NCI-H2196 (cell line): ENCODE data around the gene DOK4.

ENCODE experiments used
- DNase-seq: peaks from one replicate; lab custom pipeline; 2025; ENCODE audit not compliant: unreplicated experiment; lab: John Stamatoyannopoulos, UW

Gene DOK4

GRCh38 chr16:57485916-57486857 lies at the start of gene DOK4:
Gene DOK4, minus strand, starts transcription at chr16:57486493. Its CDS starts 6,986 bp downstream, at chr16:57479507.
- peak; percentile 50 for DNase-seq

DNA sequence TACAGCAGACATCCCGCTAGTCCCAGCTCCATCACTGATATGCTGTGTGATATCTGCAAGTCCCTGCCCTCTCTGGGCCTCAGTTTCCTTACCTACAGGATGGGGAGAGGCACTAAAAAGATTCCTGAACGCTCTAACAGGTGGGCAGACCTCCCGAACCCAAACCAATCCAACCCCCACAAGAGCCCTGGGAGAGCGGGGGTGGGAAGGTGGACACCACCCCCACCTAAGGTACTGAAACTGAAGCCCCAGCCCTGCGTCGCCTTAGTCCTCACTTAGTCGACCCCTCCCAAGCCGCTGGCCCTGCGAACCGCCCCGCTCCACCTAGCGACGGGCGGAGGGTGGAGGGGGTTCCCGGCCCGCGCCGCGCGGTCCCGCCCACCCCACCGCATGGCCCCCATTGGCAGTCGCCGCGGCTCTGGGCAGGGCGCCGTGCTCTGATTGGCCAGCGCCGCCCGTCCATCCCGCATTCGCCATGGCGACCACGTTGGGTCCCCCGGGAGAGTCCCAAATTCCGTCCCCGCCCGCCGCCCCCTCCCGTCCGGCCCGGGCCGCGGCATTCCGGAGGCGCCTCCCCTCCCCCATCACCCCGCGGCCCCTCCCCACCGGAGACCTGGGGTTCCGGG lies 49.5 kb upstream of the DOK4 start:
- peak; percentile 58 for DNase-seq

DNA sequence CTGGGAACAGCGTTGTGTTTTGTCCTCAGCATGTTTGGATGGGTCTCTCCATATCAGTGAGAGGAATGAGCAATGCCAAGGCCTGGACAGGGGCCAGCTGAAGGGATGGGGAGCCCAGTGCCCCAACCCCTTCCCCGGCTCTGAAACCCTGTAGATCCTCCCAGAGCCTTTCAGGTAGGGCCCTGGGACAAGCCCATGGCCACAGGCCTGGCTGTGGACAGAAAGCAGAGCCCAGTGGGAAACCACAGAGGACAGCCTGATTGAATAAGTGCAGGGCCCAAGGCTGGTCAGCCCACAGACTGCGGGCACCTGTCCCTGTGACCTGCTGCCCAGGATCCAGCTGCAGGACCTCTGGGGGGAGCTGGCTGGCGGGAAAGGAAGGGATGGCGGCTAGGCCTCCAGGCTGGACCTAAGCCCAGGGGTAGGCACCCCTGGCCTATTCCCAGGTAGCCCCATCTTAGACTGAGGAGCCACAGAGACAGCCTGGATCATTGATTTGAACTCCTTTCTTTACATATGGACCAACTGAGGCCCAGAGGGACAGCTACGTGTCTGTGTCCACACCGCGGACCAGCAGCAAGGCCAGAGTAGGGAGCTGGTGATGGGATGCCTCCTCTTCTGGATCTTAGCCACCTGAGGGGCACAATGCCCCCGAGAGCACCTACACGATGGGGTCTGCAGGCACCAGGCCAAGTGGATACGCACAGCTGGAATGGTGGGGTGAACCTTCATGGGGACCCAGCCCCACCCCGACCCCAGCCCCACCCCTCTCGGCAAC lies 48.8 kb upstream of the DOK4 start:
- DNase-seq: no peak

DNA sequence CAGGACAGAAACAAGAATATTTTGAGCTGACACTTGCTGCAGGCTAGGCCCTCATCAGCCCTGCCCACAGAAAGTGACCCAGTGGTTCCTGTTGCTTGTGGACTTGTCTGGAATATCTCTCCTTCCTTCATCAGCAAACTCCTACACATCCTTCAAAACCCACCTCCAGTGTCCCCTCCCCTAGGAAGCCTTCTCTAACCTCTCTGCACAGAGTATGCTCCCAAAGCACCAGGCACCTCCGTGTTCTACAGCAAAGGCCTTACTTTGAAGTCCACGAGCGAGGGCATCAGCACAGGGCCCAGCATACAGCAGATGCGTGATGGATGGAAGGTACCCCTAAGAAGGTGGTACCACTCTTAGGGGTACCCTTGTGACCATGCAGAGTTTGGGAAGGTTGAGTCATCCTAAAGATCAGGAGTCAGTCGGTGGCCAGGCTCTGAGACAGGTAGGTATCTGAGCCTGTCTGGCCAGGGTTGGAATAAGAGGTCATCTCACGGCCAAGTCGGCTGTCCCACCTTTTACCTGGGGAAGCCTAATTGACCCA lies 48.1 kb upstream of the DOK4 start:
- no peak for DNase-seq

- DNase-seq: no peak
Observed at GRCh38 chr16:57533431-57534336, 47.4 kb upstream of the DOK4 start.

DNA sequence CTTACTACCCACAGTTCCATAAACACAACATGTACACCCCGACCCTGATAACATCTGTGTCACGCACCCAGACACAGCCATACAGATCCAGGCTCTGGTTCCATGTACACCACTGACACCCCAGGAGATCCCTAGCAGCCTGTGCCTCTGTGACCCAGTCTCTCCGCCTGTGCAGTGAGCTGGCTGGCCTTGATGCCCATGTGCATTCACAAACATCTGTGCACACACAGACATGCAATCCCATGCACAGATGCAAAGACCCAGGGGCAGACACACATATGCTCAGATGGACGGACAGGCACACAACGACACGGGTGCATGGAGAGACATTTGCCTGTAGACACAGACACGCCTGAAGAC lies 46.0 kb upstream of the DOK4 start:
- no peak for DNase-seq

GRCh38 chr16:57531635-57532265 lies 45.5 kb upstream of the DOK4 start:
- no peak for DNase-seq

GRCh38 chr16:57531253-57531575 lies 44.9 kb upstream of the DOK4 start:
- DNase-seq: no peak

GRCh38 chr16:57530522-57531252 lies 44.4 kb upstream of the DOK4 start:
- no peak for DNase-seq

- DNase-seq: no peak
Observed at GRCh38 chr16:57530104-57530521, 43.8 kb upstream of the DOK4 start.

- DNase-seq: no peak
Observed at GRCh38 chr16:57529391-57530103, 43.3 kb upstream of the DOK4 start.

- no peak for DNase-seq
Observed at GRCh38 chr16:57528499-57529390, 42.5 kb upstream of the DOK4 start.

GRCh38 chr16:57527610-57528360 lies 41.5 kb upstream of the DOK4 start:
- no peak for DNase-seq

GRCh38 chr16:57527027-57527426 lies 40.7 kb upstream of the DOK4 start:
- DNase-seq: no peak

DNA sequence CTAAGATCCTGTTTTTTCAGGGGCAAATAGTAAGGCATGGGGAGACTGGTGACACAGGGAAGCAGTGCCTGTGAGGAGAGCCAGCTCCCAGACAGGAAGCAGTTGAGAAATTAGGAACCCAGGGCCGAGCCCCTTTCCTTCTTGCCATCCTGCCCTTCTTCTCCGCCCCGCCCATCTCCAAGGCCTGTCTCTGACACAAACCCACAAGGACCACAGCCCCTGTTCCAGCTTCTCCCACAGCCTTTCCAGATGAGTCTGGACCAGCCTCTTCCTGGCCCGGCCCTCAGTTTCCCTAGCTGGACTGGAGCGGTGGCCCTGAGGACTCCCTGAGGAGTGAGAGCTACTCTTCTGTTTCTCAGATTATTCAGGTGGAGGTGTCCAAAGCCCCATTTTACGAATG lies 40.2 kb upstream of the DOK4 start:
- DNase-seq: no peak

DNA sequence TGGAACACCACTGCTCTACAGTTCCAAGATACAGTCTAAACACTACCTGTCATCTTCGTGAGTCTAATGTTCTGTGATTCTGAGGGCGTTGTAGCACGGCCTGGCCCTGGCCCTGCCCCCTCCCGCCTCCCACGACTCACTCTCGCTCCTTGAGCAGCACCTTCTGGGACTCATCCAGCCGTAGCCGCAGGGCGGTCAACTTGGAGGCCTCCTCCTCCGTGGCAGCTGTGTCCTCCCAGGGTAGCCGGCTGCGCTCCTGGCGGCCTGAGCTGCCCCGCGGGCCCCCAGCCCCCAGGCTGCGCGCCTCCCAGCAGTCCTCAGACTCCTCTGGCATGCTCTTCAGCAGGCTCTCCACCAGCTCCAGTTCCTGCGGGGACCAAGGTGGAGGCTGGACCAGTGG lies 39.5 kb upstream of the DOK4 start:
- no peak for DNase-seq

- DNase-seq: no peak
Observed at GRCh38 chr16:57522960-57523359, 36.7 kb upstream of the DOK4 start.
